Measurements from ENCODE around the gene SMCO2. TPM values are rescaled to one million over a fixed set of nuclear protein-coding genes. Genes with fewer than 3 reads are reported as not detected.

SMCO2 gene
- total and polyA plus RNA-seq, 2 of the 8 experiments (the other 6 are each of a cell fraction or from before 2014, with no cell fraction given), result 0.24 to 0.80 TPM

- no peak overlapping the region for H2BK20ac ChIP-seq (ENCODE audit: low read length)
- no peak overlapping the region for H3K56ac ChIP-seq (replicated peaks; ENCODE audit: insufficient read length, low read depth, low read length)
- H3K4me3 ChIP-seq (ENCODE audit: extremely low read depth in 1 of 4, insufficient read depth in 2 of 4, low read depth in 3 of 4, low read length in 4 of 4), result no peak overlapping the region
- no peak overlapping the region for H2AFZ ChIP-seq (ENCODE audit: low read length)
- no peaks in the 10 kb centered on the region for H3K23me2 ChIP-seq (ENCODE audit: low read depth, low read length)
- no peak overlapping the region for H3K4me2 ChIP-seq (ENCODE audit: insufficient read depth in 1 of 2, low read depth in 2 of 2, low read length in 2 of 2)
- H2AK5ac ChIP-seq (ENCODE audit: low read depth, low read length), result no peak overlapping the region
- H3K23ac ChIP-seq (ENCODE audit: insufficient read length), result no peak overlapping the region
- H3K4me1 ChIP-seq (replicated peaks in 1 of 4; ENCODE audit: control insufficient read depth in 3 of 4, insufficient read depth in 4 of 4, low read length in 3 of 4), result no peaks in the 10 kb centered on the region
- H3K36me3 ChIP-seq (ENCODE audit: control insufficient read depth in 2 of 4, insufficient read depth in 4 of 4, low read length in 3 of 4), result no peaks in the 10 kb centered on the region
- H2BK120ac ChIP-seq (replicated peaks; ENCODE audit: low read depth, low read length), result no peak overlapping the region
- H3K27me3 ChIP-seq (replicated peaks in 1 of 4; ENCODE audit: control insufficient read depth in 3 of 4, extremely low read depth in 1 of 4, insufficient read depth in 3 of 4, low read length in 3 of 4), result no peaks in the 10 kb centered on the region
- no peak overlapping the region for H2BK12ac ChIP-seq (ENCODE audit: low read depth, low read length)
- no peaks in the 10 kb centered on the region for H3K9me3 ChIP-seq (ENCODE audit: insufficient read depth in 2 of 2, low read depth in 1 of 2, low read length in 1 of 2)
- H3K27ac ChIP-seq (ENCODE audit: low read depth, low read length), result no peak overlapping the region
- H3K4ac ChIP-seq (replicated peaks; ENCODE audit: insufficient read length, low read depth, low read length), result no peak overlapping the region
- H3K18ac ChIP-seq (ENCODE audit: extremely low read depth, low read length), result no peak overlapping the region
- FAIRE-seq, result no peak
- no peak overlapping the region for H4K8ac ChIP-seq (ENCODE audit: extremely low read depth, insufficient read depth, low read length)
- CTCF ChIA-PET (ENCODE audit: partially characterized antibody), result interaction anchor here (0.6 kb wide), 1 partner anchor 115 kb away, joined by 4 read pairs; no protein-coding TSS in a partner anchor
- no peak for DNase-seq (ENCODE audit: low read depth in 1 of 2, low spot score in 2 of 2)
- no peaks in the 10 kb centered on the region for H4K20me1 ChIP-seq (replicated peaks in 1 of 2; ENCODE audit: control insufficient read depth in 1 of 2, insufficient read depth in 2 of 2, low read length in 2 of 2)
- H2BK5ac ChIP-seq (ENCODE audit: low read depth, low read length), result no peak overlapping the region
- no peak overlapping the region for H3K14ac ChIP-seq (ENCODE audit: insufficient read length)
- no peak overlapping the region for H4K91ac ChIP-seq (replicated peaks; ENCODE audit: insufficient read length, low read length)
- POLR2A ChIA-PET (ENCODE audit: partially characterized antibody), result no interaction called here
- no peak overlapping the region for H2BK15ac ChIP-seq (ENCODE audit: low read length)
- H4K5ac ChIP-seq (ENCODE audit: insufficient read length, low read depth, low read length), result no peak overlapping the region
- no peak overlapping the region for H3K9ac ChIP-seq (replicated peaks in 1 of 4; ENCODE audit: extremely low read depth in 1 of 4, low read depth in 3 of 4, low read length in 3 of 4)
- 90% methylated on average over 3 of the region's 3 CpGs; no CpG with 5 or more reads in 1 of the 2 experiments for WGBS, 2 experiments (ENCODE audit: extremely low coverage in 1 of 2, insufficient coverage in 1 of 2, insufficient read length in 1 of 2, insufficient replicate concordance in 2 of 2, low coverage in 1 of 2, low lambda C conversion rate in 2 of 2, missing lambda C conversion rate in 1 of 2)
- no peaks in the 10 kb centered on the region for H3K79me1 ChIP-seq (ENCODE audit: low read depth, low read length)
- no peaks in the 10 kb centered on the region for H3K79me2 ChIP-seq (ENCODE audit: control insufficient read depth in 1 of 2, insufficient read depth in 2 of 2, low read length in 2 of 2)
- TF ChIP-seq CBX5 (IDR thresholded peaks at IDR 0.05; ENCODE audit: low read depth, low read length) (no peak), YY1 (IDR thresholded peaks at IDR 0.05; ENCODE audit: low read depth, low read length) (no peak), POLR2AphosphoS5 (IDR thresholded peaks at IDR 0.05; ENCODE audit: low read depth, low read length) (no peak), TAF1 (IDR thresholded peaks at IDR 0.05; ENCODE audit: low read depth, low read length) (no peak), HDAC6 (IDR thresholded peaks at IDR 0.05; ENCODE audit: low read depth, low read length) (no peak), FOSL1 (IDR thresholded peaks at IDR 0.05; ENCODE audit: insufficient read depth, low read depth, low read length) (no peak), ZNF274 (IDR thresholded peaks at IDR 0.05; ENCODE audit: borderline replicate concordance, extremely low read depth, low read length) (no peak), SAP30 (IDR thresholded peaks at IDR 0.05; ENCODE audit: insufficient read depth, insufficient replicate concordance, low read length) (no peak), SP2 (IDR thresholded peaks at IDR 0.05; ENCODE audit: low read length) (no peak), SP1 (IDR thresholded peaks at IDR 0.05; ENCODE audit: low read depth, low read length) (no peak), SIN3A (conservative IDR thresholded peaks at IDR 0.05 in 1 of 2, IDR thresholded peaks at IDR 0.05 in 1 of 2; ENCODE audit: low read depth in 1 of 2, low read length in 2 of 2) (no peak), EP300 (IDR thresholded peaks at IDR 0.05; ENCODE audit: borderline replicate concordance in 1 of 2, low read depth in 2 of 2, low read length in 2 of 2) (no peak), TCF12 (IDR thresholded peaks at IDR 0.05; ENCODE audit: low read depth, low read length) (no peak), JUND (IDR thresholded peaks at IDR 0.05; ENCODE audit: low read length) (no peak)
- TF ChIP-seq, protein P1, sequence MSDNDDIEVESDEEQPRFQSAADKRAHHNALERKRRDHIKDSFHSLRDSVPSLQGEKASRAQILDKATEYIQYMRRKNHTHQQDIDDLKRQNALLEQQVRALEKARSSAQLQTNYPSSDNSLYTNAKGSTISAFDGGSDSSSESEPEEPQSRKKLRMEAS (IDR thresholded peaks at IDR 0.05), result no peak
Observed at GRCh38 chr12:27497446-27497845, 50.9 kb downstream of the SMCO2 start.

Measured in H1 (cell line).